Subcutaneous adipose tissue (tissue), 4 donors: ENCODE data around the gene TIRAP. TPM values are rescaled to one million over a fixed set of nuclear protein-coding genes. Genes with fewer than 3 reads are reported as not detected.

Experiments used
- total RNA-seq, 4 donors: library from RNA; depleted of rRNA; stranded (reverse); fragments of >200 nt; gene quantifications; one replicate each; pipeline ENCODE4 v1.1.0, GENCODE V29; 2016
- TF ChIP-seq, protein P1 (sequence below): fragments of 450-650 bp; IDR thresholded peaks from one replicate; pipeline ENCODE4 v1.5.1; 2016; ENCODE audit warnings: low read depth, mild to moderate bottlenecking, control low read depth, antibody characterized with exemption, moderate library complexity

Gene TIRAP
- total RNA-seq, 4 donors from 2014 or later, result 7.7 to 14.3 (median 9.3) TPM

GRCh38 chr11:126313826-126314225, 30.9 kb downstream of the TIRAP start:
- TF ChIP-seq, protein P1, sequence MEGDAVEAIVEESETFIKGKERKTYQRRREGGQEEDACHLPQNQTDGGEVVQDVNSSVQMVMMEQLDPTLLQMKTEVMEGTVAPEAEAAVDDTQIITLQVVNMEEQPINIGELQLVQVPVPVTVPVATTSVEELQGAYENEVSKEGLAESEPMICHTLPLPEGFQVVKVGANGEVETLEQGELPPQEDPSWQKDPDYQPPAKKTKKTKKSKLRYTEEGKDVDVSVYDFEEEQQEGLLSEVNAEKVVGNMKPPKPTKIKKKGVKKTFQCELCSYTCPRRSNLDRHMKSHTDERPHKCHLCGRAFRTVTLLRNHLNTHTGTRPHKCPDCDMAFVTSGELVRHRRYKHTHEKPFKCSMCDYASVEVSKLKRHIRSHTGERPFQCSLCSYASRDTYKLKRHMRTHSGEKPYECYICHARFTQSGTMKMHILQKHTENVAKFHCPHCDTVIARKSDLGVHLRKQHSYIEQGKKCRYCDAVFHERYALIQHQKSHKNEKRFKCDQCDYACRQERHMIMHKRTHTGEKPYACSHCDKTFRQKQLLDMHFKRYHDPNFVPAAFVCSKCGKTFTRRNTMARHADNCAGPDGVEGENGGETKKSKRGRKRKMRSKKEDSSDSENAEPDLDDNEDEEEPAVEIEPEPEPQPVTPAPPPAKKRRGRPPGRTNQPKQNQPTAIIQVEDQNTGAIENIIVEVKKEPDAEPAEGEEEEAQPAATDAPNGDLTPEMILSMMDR, result no peak

DNA sequence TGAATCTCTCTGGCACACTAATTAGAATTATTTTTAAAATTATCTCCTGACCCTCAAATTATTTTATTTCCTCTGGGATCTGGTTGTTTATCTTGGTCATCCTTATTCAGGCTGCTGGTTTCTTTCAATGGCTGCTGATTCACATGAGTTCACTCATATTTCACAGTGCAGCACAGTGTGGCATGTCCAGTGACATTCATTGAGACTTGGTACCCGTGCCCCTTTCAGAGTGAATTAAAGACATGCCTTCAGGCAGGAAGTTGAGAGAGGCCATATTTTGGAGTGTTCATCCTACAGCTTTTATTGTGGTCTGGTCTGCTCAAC, 34.5 kb downstream of the TIRAP start:
- TF ChIP-seq, protein P1, result no peak

- TF ChIP-seq, protein P1, result no peak
These were observed 35.1 kb downstream of the TIRAP start for GRCh38 chr11:126317756-126318573.

- TF ChIP-seq, protein P1, result no peak
These were observed 35.9 kb downstream of the TIRAP start for GRCh38 chr11:126318574-126319373.

DNA sequence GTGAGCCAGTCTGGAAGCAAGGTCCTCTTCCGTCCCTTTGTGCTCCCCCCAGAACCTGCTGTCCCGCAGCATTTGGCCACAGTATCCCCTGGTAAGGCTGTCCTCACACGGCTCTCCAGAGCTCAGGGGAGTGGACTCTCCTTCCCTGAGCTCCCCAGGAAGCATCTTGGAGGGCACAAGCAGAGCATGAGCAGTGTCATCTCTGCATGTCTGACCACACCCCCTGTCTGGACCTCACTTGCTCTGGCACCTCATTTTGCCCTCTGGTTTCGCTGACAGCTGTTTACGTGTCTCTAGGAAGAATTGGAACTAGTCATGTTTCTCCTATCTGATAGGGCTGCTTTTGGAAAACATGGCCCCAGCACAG, 36.5 kb downstream of the TIRAP start:
- TF ChIP-seq, protein P1, result no peak

- TF ChIP-seq, protein P1, result no peak
These were observed 40.1 kb downstream of the TIRAP start for GRCh38 chr11:126322996-126323395.

- TF ChIP-seq, protein P1, result no peak
These were observed 44.5 kb downstream of the TIRAP start for GRCh38 chr11:126327281-126328000.
